Neuronal stem cell (in vitro differentiated cells): Measurements from ENCODE around the gene CCDC9.

Experiments used
- DNase-seq: peaks from one replicate; pipeline ENCODE4 v3.0.0-alpha.2; 2013; ENCODE audit warnings: low spot score
- H2AFZ ChIP-seq: one replicate; pipeline ENCODE4 v1.6.1; 2013; ENCODE audit warnings: mild to moderate bottlenecking, low read length, inconsistent platforms
- H2AK5ac ChIP-seq: 2 replicates; pipeline ENCODE4 v1.6.1; 2013; ENCODE audit warnings: low read depth, mild to moderate bottlenecking, inconsistent platforms, low read length, moderate library complexity, mixed read lengths
- H2BK120ac ChIP-seq: 2 replicates; pipeline ENCODE4 v1.6.1; 2013; ENCODE audit warnings: low read depth, mild to moderate bottlenecking, inconsistent platforms, low read length, moderate library complexity, mixed read lengths
- H2BK12ac ChIP-seq: one replicate; pipeline ENCODE4 v1.6.1; 2013; ENCODE audit warnings: low read length, inconsistent platforms
- H2BK15ac ChIP-seq: 2 replicates; pipeline ENCODE4 v1.6.1; 2013; ENCODE audit warnings: mild to moderate bottlenecking, low read length, inconsistent platforms, mixed read lengths
- H2BK5ac ChIP-seq: one replicate; pipeline ENCODE4 v1.6.1; 2013; ENCODE audit warnings: inconsistent platforms, mild to moderate bottlenecking, low read length, moderate library complexity
- H3K14ac ChIP-seq: one replicate; pipeline ENCODE4 v1.6.1; 2013; ENCODE audit warnings: low read length, inconsistent platforms
- H3K18ac ChIP-seq: 2 replicates; pipeline ENCODE4 v1.6.1; 2013; ENCODE audit warnings: low read length, inconsistent platforms
- H3K23ac ChIP-seq: 2 replicates; pipeline ENCODE4 v1.6.1; 2013; ENCODE audit warnings: low read depth, mild to moderate bottlenecking, mixed read lengths, low read length, inconsistent platforms; ENCODE audit not compliant: poor library complexity
- H3K27ac ChIP-seq: replicated peaks from 3 replicates; pipeline ENCODE4 v1.5.1; 2013; ENCODE audit warnings: low read length, inconsistent platforms
- H3K27me3 ChIP-seq, 3 experiments: 2 replicates each; pipeline ENCODE4 v1.6.1; 2013; ENCODE audit warnings: low read length in 3 of 3, mild to moderate bottlenecking in 2 of 3, inconsistent platforms in 1 of 3, low read depth in 1 of 3, mixed read lengths in 1 of 3, moderate library complexity in 1 of 3; ENCODE audit not compliant: control insufficient read depth in 3 of 3, insufficient read depth in 3 of 3
- H3K36me3 ChIP-seq, 2 donors: replicated peaks in 1 of 2; 2 replicates each; pipeline ENCODE4 v1.6.1; 2013; ENCODE audit warnings: low read length in 2 of 2; ENCODE audit not compliant: control insufficient read depth in 2 of 2, insufficient read depth in 2 of 2
- H3K4ac ChIP-seq: 2 replicates; pipeline ENCODE4 v1.6.1; 2013; ENCODE audit warnings: inconsistent platforms, mild to moderate bottlenecking, low read length, moderate library complexity
- H3K4me1 ChIP-seq, 2 donors: 1 replicate in 1 of 2; 2 replicates in 1 of 2; pipeline ENCODE4 v1.6.1; 2013; ENCODE audit warnings: low read length in 2 of 2, low read depth in 1 of 2; ENCODE audit not compliant: control insufficient read depth in 2 of 2, insufficient read depth in 1 of 2
- H3K4me2 ChIP-seq: one replicate; pipeline ENCODE4 v1.6.1; 2013; ENCODE audit warnings: mild to moderate bottlenecking, low read length, inconsistent platforms; ENCODE audit not compliant: insufficient read depth, poor library complexity, severe bottlenecking
- H3K4me3 ChIP-seq, 2 donors: 2 replicates each; pipeline ENCODE4 v1.5.1; 2013; ENCODE audit warnings: low read length in 2 of 2, mild to moderate bottlenecking in 2 of 2, inconsistent platforms in 1 of 2, moderate library complexity in 1 of 2
- H3K79me1 ChIP-seq: one replicate; pipeline ENCODE4 v1.6.1; 2013; ENCODE audit warnings: low read depth, mild to moderate bottlenecking, inconsistent platforms, low read length, moderate library complexity
- H3K9ac ChIP-seq: one replicate; pipeline ENCODE4 v1.6.1; 2013; ENCODE audit warnings: mild to moderate bottlenecking, low read depth, low read length, inconsistent platforms; ENCODE audit not compliant: poor library complexity
- H3K9me3 ChIP-seq, 2 donors: replicated peaks in 1 of 2; 2 replicates each; pipeline versions ENCODE3 to v1.6.1; 2013; ENCODE audit warnings: low read length in 2 of 2, mild to moderate bottlenecking in 2 of 2, inconsistent platforms in 1 of 2, low read depth in 1 of 2, mixed read lengths in 1 of 2, moderate library complexity in 1 of 2; ENCODE audit not compliant: control insufficient read depth in 2 of 2, insufficient read depth in 1 of 2
- H4K8ac ChIP-seq: one replicate; pipeline ENCODE4 v1.6.1; 2013; ENCODE audit warnings: low read depth, mild to moderate bottlenecking, inconsistent platforms, low read length, moderate library complexity
- H4K91ac ChIP-seq: one replicate; pipeline ENCODE4 v1.6.1; 2013; ENCODE audit warnings: low read length, low read depth, mild to moderate bottlenecking, inconsistent platforms; ENCODE audit not compliant: poor library complexity
- WGBS, 2 donors: extraction: QIAGEN DNeasy Blood & Tissue Kit; methylation state at CpG; one replicate each; pipeline ENCODE4 v1.1.7; 2013; ENCODE audit warnings: missing lambda C conversion rate in 2 of 2, mixed read lengths in 1 of 2; ENCODE audit not compliant: insufficient read length in 2 of 2, insufficient replicate concordance in 1 of 2; ENCODE audit errors: extremely low coverage in 2 of 2; 5-methylcytosine and 5-hydroxymethylcytosine counted together

CCDC9 gene

DNA sequence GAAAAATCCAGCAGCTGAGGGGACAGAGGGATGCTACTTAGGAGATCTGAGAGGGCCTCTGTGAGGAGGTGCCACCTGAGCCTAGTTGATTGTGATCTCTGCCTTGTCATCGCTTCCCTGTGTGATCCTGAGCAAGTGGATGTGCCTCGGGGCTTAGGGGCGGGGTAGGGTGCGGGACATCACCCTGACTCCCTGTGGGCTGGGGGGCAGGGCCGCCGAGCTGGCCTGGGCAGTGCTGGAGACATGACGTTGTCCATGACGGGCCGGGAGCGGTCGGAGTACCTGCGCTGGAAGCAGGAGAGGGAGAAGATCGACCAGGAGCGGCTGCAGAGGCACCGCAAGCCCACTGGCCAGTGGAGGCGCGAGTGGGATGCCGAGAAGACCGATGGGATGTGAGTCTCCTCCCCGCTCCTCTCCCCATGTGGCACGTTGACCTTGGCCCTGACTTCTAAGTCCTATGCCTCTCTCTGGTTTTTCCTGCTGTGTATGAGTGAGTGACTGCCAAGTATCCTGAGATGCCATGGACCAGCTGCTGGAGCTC, 10.1 kb downstream of the CCDC9 start:
- Histone ChIP-seq H2BK15ac (no peak overlapping the region), H3K4ac (no peak overlapping the region), H2AK5ac (no peak overlapping the region), H3K79me1 (peaks cover 16% of the 10 kb centered on the region), H2BK5ac (no peak overlapping the region), H3K4me3 (peak overlapping the region in 1 of 2 donors; percentile 43), H4K91ac (no peak overlapping the region), H3K27me3 (no peaks in the 10 kb centered on the region), H3K27ac (no peak overlapping the region), H3K9ac (no peak overlapping the region), H2AFZ (no peak overlapping the region), H3K14ac (no peak overlapping the region), H3K9me3 (peaks cover 0 to 3% of the 10 kb centered on the region in 2 donors), H3K18ac (no peak overlapping the region), H2BK12ac (no peak overlapping the region), H3K23ac (peak overlapping the region; percentile 89), H3K4me1 (no peaks in the 10 kb centered on the region), H3K36me3 (peaks cover 44 to 80% of the 10 kb centered on the region in 2 donors), H4K8ac (peak overlapping the region; percentile 43), H3K4me2 (no peak overlapping the region), H2BK120ac (no peak overlapping the region)
- no peak for DNase-seq
- no CpG with 5 or more reads among the region's 21 CpGs for WGBS, 2 donors

DNA sequence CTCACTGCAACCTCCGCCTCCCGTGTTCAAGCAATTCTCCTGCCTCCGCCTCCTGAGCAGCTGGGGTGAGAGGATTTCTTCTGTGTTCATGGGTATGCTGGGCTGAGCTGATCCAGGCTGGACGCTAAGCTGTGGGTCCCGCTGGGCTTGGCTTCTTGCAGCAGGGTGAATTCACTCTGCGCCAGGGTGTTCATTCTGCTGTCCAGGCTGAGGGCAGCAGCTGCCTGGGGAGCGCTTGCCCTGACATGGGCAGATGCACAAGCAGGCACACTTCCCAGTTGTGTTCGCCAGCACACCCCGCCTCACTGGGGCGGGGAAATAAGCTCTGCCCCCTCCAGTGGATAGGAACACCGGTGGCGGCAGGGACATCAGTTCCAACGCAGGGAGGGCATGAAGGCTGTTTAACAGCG, 11.0 kb downstream of the CCDC9 start:
- no peak overlapping the region for H3K4me2 ChIP-seq
- H3K36me3 ChIP-seq, result peaks cover 43 to 82% of the 10 kb centered on the region in 2 donors
- no peak overlapping the region for H2AK5ac ChIP-seq
- peaks cover 16% of the 10 kb centered on the region for H3K79me1 ChIP-seq
- H2BK5ac ChIP-seq, result no peak overlapping the region
- H3K27me3 ChIP-seq, result no peaks in the 10 kb centered on the region
- H3K4me3 ChIP-seq, result no peak overlapping the region
- peaks cover 2 to 6% of the 10 kb centered on the region in 2 donors for H3K4me1 ChIP-seq
- no peak overlapping the region for H3K18ac ChIP-seq
- H2BK15ac ChIP-seq, result no peak overlapping the region
- no peak overlapping the region for H3K4ac ChIP-seq
- no CpG with 5 or more reads among the region's 14 CpGs for WGBS, 2 donors
- H3K27ac ChIP-seq, result no peak overlapping the region
- no peak overlapping the region for H2BK12ac ChIP-seq
- H4K91ac ChIP-seq, result no peak overlapping the region
- H2AFZ ChIP-seq, result no peak overlapping the region
- H4K8ac ChIP-seq, result no peak overlapping the region
- peaks cover 0 to 3% of the 10 kb centered on the region in 2 donors for H3K9me3 ChIP-seq
- no peak overlapping the region for H3K9ac ChIP-seq
- no peak for DNase-seq
- H3K23ac ChIP-seq, result no peak overlapping the region
- no peak overlapping the region for H2BK120ac ChIP-seq
- H3K14ac ChIP-seq, result no peak overlapping the region

DNA sequence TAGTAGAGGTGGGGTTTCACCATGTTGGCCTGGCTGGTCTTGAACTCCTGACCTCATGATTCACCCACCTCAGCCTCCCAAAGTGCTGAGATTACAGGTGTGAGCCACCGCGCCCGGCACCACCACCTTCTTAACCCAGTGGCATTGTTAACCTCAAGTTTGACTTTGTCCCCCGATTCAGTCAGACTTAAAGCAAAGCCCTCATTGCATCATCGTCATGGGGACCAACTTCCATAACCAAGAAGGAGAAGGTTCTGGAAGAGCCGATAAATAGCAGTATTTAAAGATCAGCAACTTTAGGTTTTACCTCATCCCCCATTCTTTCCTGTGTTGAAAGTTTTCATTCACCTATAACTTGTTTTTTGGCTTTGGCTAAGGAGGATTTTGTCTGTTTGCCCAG, 11.7 kb downstream of the CCDC9 start:
- DNase-seq, result no peak
- Histone ChIP-seq H3K4ac (no peak overlapping the region), H4K8ac (no peak overlapping the region), H3K27me3 (no peaks in the 10 kb centered on the region), H3K9me3 (peaks cover 0 to 3% of the 10 kb centered on the region in 2 donors), H3K27ac (no peak overlapping the region), H3K14ac (no peak overlapping the region), H3K4me3 (no peak overlapping the region), H2AFZ (no peak overlapping the region), H2BK5ac (no peak overlapping the region), H3K36me3 (peaks cover 40 to 75% of the 10 kb centered on the region in 2 donors), H2BK120ac (no peak overlapping the region), H3K18ac (no peak overlapping the region), H3K23ac (no peak overlapping the region), H4K91ac (no peak overlapping the region), H2BK12ac (no peak overlapping the region), H3K4me1 (peaks cover 7 to 11% of the 10 kb centered on the region in 2 donors), H3K4me2 (no peak overlapping the region), H2AK5ac (no peak overlapping the region), H2BK15ac (no peak overlapping the region), H3K79me1 (peaks cover 16% of the 10 kb centered on the region), H3K9ac (no peak overlapping the region)
- no CpG with 5 or more reads among the region's 6 CpGs for WGBS, 2 donors

DNA sequence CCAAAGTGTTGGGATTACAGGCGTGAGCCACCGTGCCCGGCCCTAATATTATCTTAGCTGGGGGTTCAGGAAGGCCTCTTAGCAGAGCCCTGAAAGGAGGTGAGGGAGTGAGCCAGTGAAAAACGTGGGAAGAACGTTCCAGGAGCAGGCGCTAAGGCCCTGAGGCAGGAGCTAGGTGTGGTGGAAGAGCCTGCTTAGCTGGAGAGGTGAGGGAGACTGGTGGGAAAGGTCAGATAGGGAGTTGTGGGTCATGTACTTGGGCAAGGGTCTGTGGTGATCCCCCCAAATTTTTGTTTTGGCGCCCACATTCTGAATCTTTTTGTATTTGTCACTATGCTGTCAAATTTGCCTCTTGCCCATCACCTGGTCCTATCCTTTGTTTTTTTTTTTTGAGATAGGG, 13.3 kb downstream of the CCDC9 start:
- peaks cover 10 to 11% of the 10 kb centered on the region in 2 donors for H3K4me1 ChIP-seq
- peaks cover 0 to 3% of the 10 kb centered on the region in 2 donors for H3K9me3 ChIP-seq
- H3K23ac ChIP-seq, result no peak overlapping the region
- no peak overlapping the region for H2BK5ac ChIP-seq
- peaks cover 16% of the 10 kb centered on the region for H3K79me1 ChIP-seq
- no peak overlapping the region for H2AK5ac ChIP-seq
- H3K4me3 ChIP-seq, result no peak overlapping the region
- H3K9ac ChIP-seq, result no peak overlapping the region
- no peak overlapping the region for H2AFZ ChIP-seq
- no peak overlapping the region for H3K4ac ChIP-seq
- peaks cover 32 to 65% of the 10 kb centered on the region in 2 donors for H3K36me3 ChIP-seq
- no peak overlapping the region for H2BK120ac ChIP-seq
- no peak overlapping the region for H3K18ac ChIP-seq
- H4K8ac ChIP-seq, result no peak overlapping the region
- no peak overlapping the region for H3K27ac ChIP-seq
- no peak overlapping the region for H2BK12ac ChIP-seq
- no peak overlapping the region for H4K91ac ChIP-seq
- no peak overlapping the region for H2BK15ac ChIP-seq
- no peak overlapping the region for H3K4me2 ChIP-seq
- no peaks in the 10 kb centered on the region for H3K27me3 ChIP-seq
- no CpG with 5 or more reads among the region's 7 CpGs for WGBS, 2 donors
- H3K14ac ChIP-seq, result no peak overlapping the region
- DNase-seq, result no peak
